ENCODE measurements around the gene TPRX2.

DNA sequence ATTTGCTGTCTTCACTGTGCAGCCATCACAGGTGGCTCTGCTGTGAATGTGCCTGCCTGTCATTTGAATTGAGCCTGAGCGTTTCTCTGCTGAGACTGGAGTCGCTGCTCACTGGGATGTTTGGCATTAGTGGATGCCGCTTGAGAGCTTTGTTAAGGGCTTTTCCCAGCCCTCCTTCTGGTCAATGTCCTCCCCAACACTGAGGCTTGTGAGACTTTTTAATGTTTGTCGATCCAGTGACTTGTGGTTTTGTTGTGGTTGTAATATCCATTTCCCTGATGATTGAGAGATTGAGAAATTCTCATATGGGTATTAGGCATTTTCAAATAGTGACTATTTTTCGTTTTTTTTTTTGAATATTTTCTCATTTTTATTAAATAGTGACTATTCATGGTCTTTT lies 2.6 kb downstream of the TPRX2 start:
- no peak for TF ChIP-seq YY1 (IDR thresholded peaks at IDR 0.05; ENCODE audit: insufficient read depth, insufficient read length)
- no peak for TF ChIP-seq ZNF274 (IDR thresholded peaks at IDR 0.05; ENCODE audit: low read depth, low read length)
- TF ChIP-seq SUZ12 (IDR thresholded peaks at IDR 0.05; ENCODE audit: extremely low read depth, insufficient read depth, insufficient read length): no peak
